Progenitor cell of endocrine pancreas (in vitro differentiated cells): ENCODE data around the gene ADAMTSL2. TPM values are rescaled to one million over a fixed set of nuclear protein-coding genes. Genes with fewer than 3 reads are reported as not detected.

Source experiments
- DNase-seq: peaks from one replicate; pipeline ENCODE4 v3.0.0; 2021; ENCODE audit warnings: low spot score; ENCODE audit not compliant: unreplicated experiment
- H3K27ac Mint-ChIP-seq: 2 replicates; pipeline ENCODE4 v1.8.0; 2021; ENCODE audit warnings: mild to moderate bottlenecking, moderate library complexity, mixed read lengths
- H3K27me3 Mint-ChIP-seq: 2 replicates; pipeline ENCODE4 v1.8.0; 2021; ENCODE audit warnings: mixed read lengths
- H3K36me3 Mint-ChIP-seq: 2 replicates; pipeline ENCODE4 v1.8.0; 2022; ENCODE audit warnings: mixed read lengths; ENCODE audit not compliant: insufficient read depth
- H3K4me1 Mint-ChIP-seq: 2 replicates; pipeline ENCODE4 v1.8.0; 2021; ENCODE audit warnings: low read depth, mixed read lengths
- H3K4me3 Mint-ChIP-seq: 2 replicates; pipeline ENCODE4 v1.8.0; 2021; ENCODE audit warnings: low read depth, mild to moderate bottlenecking, moderate library complexity, mixed read lengths
- H3K9me3 Mint-ChIP-seq: 2 replicates; pipeline ENCODE4 v1.8.0; 2021; ENCODE audit warnings: low read depth, mixed read lengths
- CTCF ChIP-seq: fragments of 200-600 bp; sonication (generic); IDR thresholded peaks from one replicate; pipeline ENCODE4 v1.5.0; 2021; ENCODE audit warnings: antibody characterized with exemption, mild to moderate bottlenecking; ENCODE audit not compliant: unreplicated experiment
- total RNA-seq: library from RNA; stranded (reverse); gene quantifications from 2 replicates; pipeline ENCODE4 v1.2.1, GENCODE V29; 2021

The ADAMTSL2 gene
- total RNA-seq, 1 donor from 2014 or later = 0.14 TPM

- DNase-seq = no peak
- Mint-ChIP-seq H3K4me3 (no peak overlapping the region), H3K36me3 (no peaks in the 10 kb centered on the region), H3K27ac (no peak overlapping the region), H3K4me1 (peaks cover 2% of the 10 kb centered on the region), H3K27me3 (peaks cover 9% of the 10 kb centered on the region), H3K9me3 (no peaks in the 10 kb centered on the region)
- TF ChIP-seq CTCF = no peak
Observed at GRCh38 chr9:133551446-133551845, 16.9 kb downstream of the ADAMTSL2 start.

DNA sequence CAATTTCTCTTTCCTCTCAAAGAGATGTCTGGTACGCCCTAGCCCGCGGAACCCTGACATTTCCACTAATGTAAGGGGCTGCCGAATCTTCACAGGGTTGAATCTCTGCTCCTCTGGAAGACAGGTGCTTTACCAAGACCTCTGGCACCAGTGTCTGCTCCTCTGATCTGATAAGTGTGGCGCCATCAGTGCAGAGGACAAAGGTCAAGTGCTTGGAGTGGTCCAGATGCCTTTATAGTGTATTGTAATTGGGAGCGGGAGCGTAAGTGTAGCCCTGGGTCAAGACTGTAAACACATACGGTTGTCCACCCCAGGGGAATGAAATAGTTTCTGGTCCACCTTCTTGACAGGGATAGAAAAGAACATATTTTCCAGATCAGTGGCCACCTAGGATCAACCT is 17.7 kb downstream of the ADAMTSL2 start:
- Mint-ChIP-seq H3K27ac (no peak overlapping the region), H3K4me3 (no peak overlapping the region), H3K9me3 (no peaks in the 10 kb centered on the region), H3K27me3 (peaks cover 8% of the 10 kb centered on the region), H3K36me3 (no peaks in the 10 kb centered on the region), H3K4me1 (peaks cover 2% of the 10 kb centered on the region)
- DNase-seq = no peak
- no peak for TF ChIP-seq CTCF

DNA sequence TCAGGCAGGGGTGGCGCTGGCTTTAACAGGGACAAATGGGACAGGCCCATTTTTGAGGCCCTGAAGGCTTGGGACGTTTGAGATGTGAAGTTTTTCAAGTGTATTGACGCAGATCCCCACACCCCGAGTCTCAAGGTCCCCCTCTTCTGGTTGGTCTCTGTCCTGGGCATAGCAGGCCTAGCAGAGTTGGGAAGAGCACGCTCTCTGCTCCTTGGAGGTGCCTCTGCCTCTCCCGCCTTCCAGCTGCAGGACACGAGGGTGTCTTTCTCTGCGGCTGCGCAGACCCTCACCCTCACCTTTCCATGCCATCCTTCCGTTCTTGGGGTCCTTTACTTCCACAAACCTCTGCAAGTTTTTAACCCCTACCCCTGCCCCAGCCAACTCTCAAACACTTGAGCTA is 18.6 kb downstream of the ADAMTSL2 start:
- H3K27me3 Mint-ChIP-seq = peaks cover 8% of the 10 kb centered on the region
- H3K27ac Mint-ChIP-seq = no peak overlapping the region
- no peak for DNase-seq
- no peaks in the 10 kb centered on the region for H3K36me3 Mint-ChIP-seq
- peaks cover 2% of the 10 kb centered on the region for H3K4me1 Mint-ChIP-seq
- H3K4me3 Mint-ChIP-seq = no peak overlapping the region
- no peaks in the 10 kb centered on the region for H3K9me3 Mint-ChIP-seq
- TF ChIP-seq CTCF = no peak

- no peak for DNase-seq
- Mint-ChIP-seq H3K27ac (no peak overlapping the region), H3K36me3 (no peaks in the 10 kb centered on the region), H3K27me3 (peaks cover 17% of the 10 kb centered on the region), H3K4me3 (no peak overlapping the region), H3K4me1 (peaks cover 4% of the 10 kb centered on the region), H3K9me3 (no peaks in the 10 kb centered on the region)
- no peak for TF ChIP-seq CTCF
Observed at GRCh38 chr9:133553973-133554713, 19.6 kb downstream of the ADAMTSL2 start.

DNA sequence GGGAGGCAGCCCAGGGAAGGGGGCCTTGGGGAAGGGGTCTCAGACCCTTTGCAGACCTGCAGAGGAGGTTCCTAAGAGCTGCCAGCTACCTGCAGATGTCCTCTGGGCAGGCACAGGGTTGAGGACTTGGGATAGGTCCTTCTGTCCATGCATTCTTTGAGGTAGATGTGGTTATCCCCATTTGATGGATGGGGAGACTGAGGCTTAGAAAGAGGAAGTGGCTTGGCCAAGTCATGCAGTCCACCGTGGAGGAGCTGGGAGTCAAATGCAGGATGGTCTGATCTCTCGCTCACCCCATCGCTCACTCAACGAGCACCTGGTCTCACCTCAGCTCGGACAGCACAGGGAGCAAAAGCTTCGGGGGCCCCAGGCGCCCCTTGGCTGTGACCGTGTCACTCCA is 20.2 kb downstream of the ADAMTSL2 start:
- Mint-ChIP-seq H3K27me3 (peaks cover 19% of the 10 kb centered on the region), H3K4me1 (peaks cover 4% of the 10 kb centered on the region), H3K36me3 (no peaks in the 10 kb centered on the region), H3K4me3 (no peak overlapping the region), H3K9me3 (no peaks in the 10 kb centered on the region), H3K27ac (no peak overlapping the region)
- no peak for DNase-seq
- no peak for TF ChIP-seq CTCF
